Measurements from ENCODE around the gene CROCC. TPM values are rescaled to one million over a fixed set of nuclear protein-coding genes. Genes with fewer than 3 reads are reported as not detected.

CROCC gene
- polyA plus RNA-seq, 1 of the 3 experiments (the other 2 are of a cell fraction) = 39.1 TPM

- Histone ChIP-seq H3K9ac (peak overlapping the region; percentile 94; the same call in 1 of the 2 replicates), H3K27me3 (ENCODE audit: insufficient read depth) (no peaks in the 10 kb centered on the region), H3F3A (replicated peaks; ENCODE audit: insufficient read depth) (peaks cover 19% of the 10 kb centered on the region), H3K4me1 (ENCODE audit: control insufficient read depth in 1 of 2, insufficient read depth in 2 of 2, low read depth in 1 of 2, low read length in 1 of 2) (peaks cover 26 to 45% of the 10 kb centered on the region in 2 experiments; a peak in 2 of 4 replicates), H3K4me2 (peak overlapping the region; percentile 94), H3K9me2 (no peaks in the 10 kb centered on the region), H3K27ac (ENCODE audit: low read depth in 2 of 2, low read length in 1 of 2) (peak overlapping the region in 1 of 2 experiments; percentile 87; a peak in 2 of 4 replicates), H3K36me3 (replicated peaks in 1 of 2; ENCODE audit: control insufficient read depth in 1 of 2, insufficient read depth in 2 of 2, low read length in 1 of 2) (peaks cover 7 to 8% of the 10 kb centered on the region in 2 experiments), H3K4me3 (ENCODE audit: low read depth in 2 of 2, low read length in 1 of 2) (peak overlapping the region in 1 of 2 experiments; percentile 62; a peak in 1 of 4 replicates), H2AFZ (ENCODE audit: low read depth) (no peak overlapping the region), H3K79me2 (ENCODE audit: insufficient read depth) (peaks cover 40% of the 10 kb centered on the region), H3K9me3 (no peaks in the 10 kb centered on the region), H4K20me1 (ENCODE audit: insufficient read depth) (peaks cover 26% of the 10 kb centered on the region)
- 42% methylated on average over 10 of the region's 10 CpGs for WGBS (ENCODE audit: low lambda C conversion rate)
- ChIA-PET CTCF (interaction anchor here (0.6 to 5.5 kb wide), 4 partner anchors 17 to 50 kb away, joined by 3 to 32 read pairs (median 10); no protein-coding TSS in a partner anchor), POLR2A (interaction anchor here (1.0 to 3.9 kb wide), 2 partner anchors 15 to 21 kb away, joined by 4 to 39 read pairs; no protein-coding TSS in a partner anchor)
- no peak for DNase-seq
- TF ChIP-seq NFIC (IDR thresholded peaks at IDR 0.05; ENCODE audit: borderline replicate concordance) = peak; percentile 66; the same call in 1 of the 2 replicates
- TF ChIP-seq RCOR1 (IDR thresholded peaks at IDR 0.05; ENCODE audit: low read length) = no peak
- TF ChIP-seq USF1 (IDR thresholded peaks at IDR 0.05; ENCODE audit: borderline replicate concordance, low read depth) = no peak
- TF ChIP-seq SMC3 (IDR thresholded peaks at IDR 0.05; ENCODE audit: low read depth, low read length) = no peak
- TF ChIP-seq PBX3 (IDR thresholded peaks at IDR 0.05) = peak; percentile 81
- peak in 1 of 2 experiments; percentile 77; a peak in 1 of 4 replicates for TF ChIP-seq EP300 (IDR thresholded peaks at IDR 0.05; ENCODE audit: borderline replicate concordance in 1 of 2, low read depth in 1 of 2, low read length in 1 of 2)
- peak; percentile 51; the same call in 1 of the 2 replicates for TF ChIP-seq RXRA (IDR thresholded peaks at IDR 0.05; ENCODE audit: borderline replicate concordance, low read depth)
- TF ChIP-seq GABPA (IDR thresholded peaks at IDR 0.05; ENCODE audit: low read depth) = no peak
- no peak for TF ChIP-seq ZBTB33 (IDR thresholded peaks at IDR 0.05; ENCODE audit: borderline replicate concordance, low read depth)
- no peak for TF ChIP-seq GATA2 (CRISPR knock-in tag; IDR thresholded peaks at IDR 0.05)
- TF ChIP-seq NRF1 (IDR thresholded peaks at IDR 0.05; ENCODE audit: low read depth, low read length) = no peak
- TF ChIP-seq MAX (IDR thresholded peaks at IDR 0.05; ENCODE audit: low read depth) = peak; percentile 78
- TF ChIP-seq ELF1 (IDR thresholded peaks at IDR 0.05) = no peak
- TF ChIP-seq FOXJ3 (CRISPR knock-in tag; IDR thresholded peaks at IDR 0.05) = no peak
- no peak for TF ChIP-seq CHD2 (IDR thresholded peaks at IDR 0.05; ENCODE audit: low read length, partially characterized antibody)
- no peak for TF ChIP-seq EZH2phosphoT487 (IDR thresholded peaks at IDR 0.05; ENCODE audit: borderline replicate concordance, low read depth)
- TF ChIP-seq RAD21 (IDR thresholded peaks at IDR 0.05; ENCODE audit: low read length) = no peak
- no peak for TF ChIP-seq CTCF (IDR thresholded peaks at IDR 0.05)
- TF ChIP-seq IRF3 (IDR thresholded peaks at IDR 0.05; ENCODE audit: low read depth, low read length) = no peak
- TF ChIP-seq JUND (IDR thresholded peaks at IDR 0.05) = peak; percentile 80
- TF ChIP-seq RFX5 (IDR thresholded peaks at IDR 0.05; ENCODE audit: low read length) = no peak
- TF ChIP-seq YY1 (IDR thresholded peaks at IDR 0.05; ENCODE audit: low read depth) = peak; percentile 38; the same call in 1 of the 2 replicates
- no peak for TF ChIP-seq USF2 (IDR thresholded peaks at IDR 0.05; ENCODE audit: borderline replicate concordance, low read depth, low read length)
- peak; percentile 61; the same call in 1 of the 2 replicates for TF ChIP-seq POLR2AphosphoS5 (IDR thresholded peaks at IDR 0.05; ENCODE audit: low read depth, low read length)
- no peak for TF ChIP-seq TEAD4 (IDR thresholded peaks at IDR 0.05; ENCODE audit: borderline replicate concordance, insufficient read depth)
- no peak for TF ChIP-seq MEF2A (IDR thresholded peaks at IDR 0.05; ENCODE audit: borderline replicate concordance, low read depth)
Observed at GRCh38 chr1:16981269-16981849, 59.6 kb downstream of the CROCC start.
